Type B pancreatic cell (in vitro differentiated cells): Measurements from ENCODE around the gene STX16. TPM values are rescaled to one million over a fixed set of nuclear protein-coding genes. Genes with fewer than 3 reads are reported as not detected.

Experiments
- DNase-seq: peaks from one replicate; pipeline ENCODE4 v3.0.0; 2021; ENCODE audit warnings: mixed read lengths; ENCODE audit not compliant: unreplicated experiment; ENCODE audit errors: extremely low spot score
- H3K27ac Mint-ChIP-seq: 2 replicates; pipeline ENCODE4 v1.8.0; 2021; ENCODE audit warnings: mild to moderate bottlenecking, mixed read lengths
- H3K27me3 Mint-ChIP-seq: 2 replicates; pipeline ENCODE4 v1.8.0; 2021; ENCODE audit warnings: mixed read lengths
- H3K36me3 Mint-ChIP-seq: 2 replicates; pipeline ENCODE4 v1.8.0; 2021; ENCODE audit warnings: mixed read lengths
- H3K4me1 Mint-ChIP-seq: one replicate; pipeline ENCODE4 v1.8.0; 2021; ENCODE audit warnings: mixed read lengths; ENCODE audit not compliant: unreplicated experiment
- H3K4me3 Mint-ChIP-seq: 2 replicates; pipeline ENCODE4 v1.8.0; 2021; ENCODE audit warnings: mild to moderate bottlenecking, mixed read lengths
- H3K9me3 Mint-ChIP-seq: 2 replicates; pipeline ENCODE4 v1.8.0; 2021; ENCODE audit warnings: mixed read lengths
- CTCF ChIP-seq: fragments of 200-600 bp; sonication (generic); conservative IDR thresholded peaks from 2 replicates; pipeline ENCODE4 v1.5.0; 2021; ENCODE audit warnings: antibody characterized with exemption, mild to moderate bottlenecking
- total RNA-seq: library from RNA; stranded (reverse); gene quantifications from 2 replicates; pipeline ENCODE4 v1.2.1, GENCODE V29; 2021; ENCODE audit warnings: low replicate concordance

The STX16 gene
- total RNA-seq, 1 donor from 2014 or later: 62.8 TPM

- Mint-ChIP-seq H3K4me1 (no peaks in the 10 kb centered on the region), H3K27ac (peak overlapping the region; percentile 31), H3K4me3 (no peak overlapping the region), H3K36me3 (peaks cover 18% of the 10 kb centered on the region), H3K27me3 (no peaks in the 10 kb centered on the region), H3K9me3 (no peaks in the 10 kb centered on the region)
- no peak for TF ChIP-seq CTCF
- no peak for DNase-seq
These were observed 47.0 kb downstream of the STX16 start for GRCh38 chr20:58697867-58698703.

- H3K4me3 Mint-ChIP-seq: no peak overlapping the region
- no peak for DNase-seq
- no peaks in the 10 kb centered on the region for H3K9me3 Mint-ChIP-seq
- peaks cover 24% of the 10 kb centered on the region for H3K36me3 Mint-ChIP-seq
- TF ChIP-seq CTCF: no peak
- H3K27ac Mint-ChIP-seq: no peak overlapping the region
- no peaks in the 10 kb centered on the region for H3K27me3 Mint-ChIP-seq
- no peaks in the 10 kb centered on the region for H3K4me1 Mint-ChIP-seq
These were observed 47.9 kb downstream of the STX16 start for GRCh38 chr20:58698741-58699622.

GRCh38 chr20:58699623-58700107, 48.6 kb downstream of the STX16 start:
- Mint-ChIP-seq H3K4me1 (no peaks in the 10 kb centered on the region), H3K36me3 (peaks cover 26% of the 10 kb centered on the region), H3K27me3 (no peaks in the 10 kb centered on the region), H3K9me3 (no peaks in the 10 kb centered on the region), H3K27ac (no peak overlapping the region), H3K4me3 (no peak overlapping the region)
- no peak for DNase-seq
- TF ChIP-seq CTCF: no peak

- Mint-ChIP-seq H3K4me1 (no peaks in the 10 kb centered on the region), H3K9me3 (no peaks in the 10 kb centered on the region), H3K27me3 (no peaks in the 10 kb centered on the region), H3K27ac (peak overlapping the region; percentile 39), H3K36me3 (peaks cover 32% of the 10 kb centered on the region), H3K4me3 (no peak overlapping the region)
- no peak for TF ChIP-seq CTCF
- no peak for DNase-seq
These were observed 49.2 kb downstream of the STX16 start for GRCh38 chr20:58700121-58700821.

GRCh38 chr20:58700823-58701222, 49.7 kb downstream of the STX16 start:
- H3K4me3 Mint-ChIP-seq: no peak overlapping the region
- no peaks in the 10 kb centered on the region for H3K4me1 Mint-ChIP-seq
- peaks cover 38% of the 10 kb centered on the region for H3K36me3 Mint-ChIP-seq
- DNase-seq: no peak
- H3K27me3 Mint-ChIP-seq: no peaks in the 10 kb centered on the region
- no peaks in the 10 kb centered on the region for H3K9me3 Mint-ChIP-seq
- TF ChIP-seq CTCF: no peak
- no peak overlapping the region for H3K27ac Mint-ChIP-seq
